Thyroid gland (tissue), 4 donors: ENCODE data around the gene FAM114A2. TPM values are rescaled to one million over a fixed set of nuclear protein-coding genes. Genes with fewer than 3 reads are reported as not detected.

Experiments used
- DNase-seq, 2 donors: peaks; one replicate each; pipeline ENCODE4 v3.0.0-alpha.2; 2019
- H3K27ac ChIP-seq, 3 donors: fragments of 200-600 bp; sonication (generic); 1 replicate in 2 of 3; 2 replicates in 1 of 3; pipeline ENCODE4 v1.5.1; 2016 to 2019; ENCODE audit warnings: mild to moderate bottlenecking in 1 of 3, moderate library complexity in 1 of 3
- H3K27me3 ChIP-seq: fragments of 200-600 bp; sonication (generic); one replicate; pipeline ENCODE4 v1.5.1; 2019
- H3K36me3 ChIP-seq, 2 donors: fragments of 200-600 bp; sonication (generic); one replicate each; pipeline ENCODE4 v1.5.1; 2016 to 2019
- H3K4me1 ChIP-seq, 2 donors: fragments of 200-600 bp; sonication (generic); one replicate each; pipeline ENCODE4 v1.5.1; 2017 to 2019
- H3K4me3 ChIP-seq, 3 donors: fragments of 200-600 bp; sonication (generic); replicated peaks in 1 of 3; 1 replicate in 2 of 3; 2 replicates in 1 of 3; pipeline ENCODE4 v1.5.1; 2016; ENCODE audit warnings: mild to moderate bottlenecking in 1 of 3
- H3K9me3 ChIP-seq: fragments of 200-600 bp; sonication (generic); one replicate; pipeline ENCODE4 v1.5.1; 2017
- CTCF ChIP-seq, 6 experiments: fragments of 200-600 bp in 3 of 6; fragments of 450-650 bp in 3 of 6; sonication (generic) in 3 of 6; IDR thresholded peaks; one replicate each; pipeline ENCODE4 v1.5.1; 2016 to 2019; ENCODE audit warnings: antibody characterized with exemption in 6 of 6, mild to moderate bottlenecking in 2 of 6, inconsistent platforms in 1 of 6, moderate library complexity in 1 of 6
- POLR2A ChIP-seq, 2 donors: fragments of 450-650 bp; IDR thresholded peaks; one replicate each; pipeline ENCODE4 v1.6.1; 2017; ENCODE audit warnings: antibody characterized with exemption in 2 of 2, mild to moderate bottlenecking in 2 of 2, moderate library complexity in 1 of 2
- WGBS, 2 donors: methylation state at CpG; one replicate each; pipeline ENCODE4 v1.1.5; 2017; 5-methylcytosine and 5-hydroxymethylcytosine counted together
- intact Hi-C: fragments of 100-400 bp; cut with DNase I; formaldehyde crosslinking; loops from one replicate; pipeline ENCODE4 v1.15.1; 2023
- total RNA-seq, 4 donors: library from RNA; depleted of rRNA; stranded (reverse); fragments of >200 nt; gene quantifications; one replicate each; pipeline ENCODE4 v1.2.3, GENCODE V29; 2016

FAM114A2 gene
- total RNA-seq, 4 donors from 2014 or later, result 21.1 to 28.9 (median 23.3) TPM

- intact Hi-C loops, result no loop called here
- Histone ChIP-seq H3K4me1 (peaks cover 15 to 35% of the 10 kb centered on the region in 2 donors), H3K9me3 (no peaks in the 10 kb centered on the region), H3K36me3 (no peaks in the 10 kb centered on the region), H3K4me3 (no peak overlapping the region), H3K27me3 (no peaks in the 10 kb centered on the region), H3K27ac (no peak overlapping the region)
- TF ChIP-seq CTCF (IDR thresholded peaks at IDR 0.05), result no peak
- no peak for TF ChIP-seq POLR2A (IDR thresholded peaks at IDR 0.05)
- no peak for DNase-seq
- WGBS, 2 donors, result 84 to 98% methylated on average over 2 of the region's 2 CpGs
These were observed 42.5 kb upstream of the FAM114A2 start for GRCh38 chr5:154081246-154081645.

GRCh38 chr5:154078272-154078671 lies 39.6 kb upstream of the FAM114A2 start:
- 26 to 48% methylated on average over 1 of the region's 1 CpG for WGBS, 2 donors
- H3K4me1 ChIP-seq, result peaks cover 12 to 28% of the 10 kb centered on the region in 2 donors
- H3K27ac ChIP-seq, result no peak overlapping the region
- intact Hi-C loops, result loop anchor here (5.0 kb wide), 1 partner anchor 99 kb away; no protein-coding TSS in a partner anchor
- TF ChIP-seq POLR2A (IDR thresholded peaks at IDR 0.05) (no peak), CTCF (IDR thresholded peaks at IDR 0.05) (no peak)
- H3K27me3 ChIP-seq, result no peaks in the 10 kb centered on the region
- DNase-seq, result no peak
- H3K4me3 ChIP-seq, result no peak overlapping the region
- H3K36me3 ChIP-seq, result no peaks in the 10 kb centered on the region
- no peaks in the 10 kb centered on the region for H3K9me3 ChIP-seq

- intact Hi-C loops, result loop anchor here (5.0 kb wide), 1 partner anchor 100 kb away; no protein-coding TSS in a partner anchor
- WGBS, 2 donors, result 20 to 43% methylated on average over 1 of the region's 1 CpG
- peak in 1 of 2 donors; percentile 10 for DNase-seq
- H3K27me3 ChIP-seq, result no peaks in the 10 kb centered on the region
- peaks cover 12 to 28% of the 10 kb centered on the region in 2 donors for H3K4me1 ChIP-seq
- TF ChIP-seq CTCF (IDR thresholded peaks at IDR 0.05), result no peak
- no peak for TF ChIP-seq POLR2A (IDR thresholded peaks at IDR 0.05)
- H3K9me3 ChIP-seq, result no peaks in the 10 kb centered on the region
- H3K36me3 ChIP-seq, result no peaks in the 10 kb centered on the region
- H3K4me3 ChIP-seq, result no peak overlapping the region
- H3K27ac ChIP-seq, result no peak overlapping the region
These were observed 39.0 kb upstream of the FAM114A2 start for GRCh38 chr5:154077696-154078095.

GRCh38 chr5:154076240-154076922 lies 37.7 kb upstream of the FAM114A2 start:
- Histone ChIP-seq H3K4me3 (no peak overlapping the region), H3K36me3 (no peaks in the 10 kb centered on the region), H3K9me3 (no peaks in the 10 kb centered on the region), H3K27me3 (no peaks in the 10 kb centered on the region), H3K4me1 (peaks cover 12 to 31% of the 10 kb centered on the region in 2 donors), H3K27ac (no peak overlapping the region)
- WGBS, 2 donors, result 59 to 65% methylated on average over 5 of the region's 5 CpGs
- TF ChIP-seq POLR2A (IDR thresholded peaks at IDR 0.05), result no peak
- no peak for TF ChIP-seq CTCF (IDR thresholded peaks at IDR 0.05)
- intact Hi-C loops, result loop anchor here (5.0 kb wide), 1 partner anchor 101 kb away; no protein-coding TSS in a partner anchor
- peak; percentile 52 to 64 for DNase-seq
